Urothelium cell line (cell line): ENCODE measurements around the gene C2CD4B.

ENCODE experiments used
- DNase-seq: peaks from one replicate; pipeline ENCODE4 v3.0.0; 2011; ENCODE audit warnings: low spot score, mixed read lengths
- FAIRE-seq: peaks from 2 replicates; lab custom pipeline; 2011; peaks lifted over from hg19 to GRCh38; lab: Jason Lieb, UNC

Gene C2CD4B, protein sequence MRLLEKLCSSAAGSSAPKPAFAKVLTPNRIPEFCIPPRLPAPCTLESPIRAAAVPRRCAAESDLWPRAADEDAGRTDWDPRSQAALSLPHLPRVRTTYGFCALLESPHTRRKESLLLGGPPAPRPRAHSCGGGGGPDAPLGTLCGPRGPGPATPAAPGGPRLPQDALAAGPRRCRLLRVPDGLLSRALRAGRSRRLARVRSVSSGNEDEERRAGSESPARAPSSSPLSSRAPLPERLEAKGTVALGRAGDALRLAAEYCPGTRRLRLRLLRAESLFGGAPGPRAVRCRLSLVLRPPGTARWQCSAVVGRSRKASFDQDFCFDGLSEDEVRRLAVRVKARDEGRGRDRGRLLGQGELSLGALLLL

DNA sequence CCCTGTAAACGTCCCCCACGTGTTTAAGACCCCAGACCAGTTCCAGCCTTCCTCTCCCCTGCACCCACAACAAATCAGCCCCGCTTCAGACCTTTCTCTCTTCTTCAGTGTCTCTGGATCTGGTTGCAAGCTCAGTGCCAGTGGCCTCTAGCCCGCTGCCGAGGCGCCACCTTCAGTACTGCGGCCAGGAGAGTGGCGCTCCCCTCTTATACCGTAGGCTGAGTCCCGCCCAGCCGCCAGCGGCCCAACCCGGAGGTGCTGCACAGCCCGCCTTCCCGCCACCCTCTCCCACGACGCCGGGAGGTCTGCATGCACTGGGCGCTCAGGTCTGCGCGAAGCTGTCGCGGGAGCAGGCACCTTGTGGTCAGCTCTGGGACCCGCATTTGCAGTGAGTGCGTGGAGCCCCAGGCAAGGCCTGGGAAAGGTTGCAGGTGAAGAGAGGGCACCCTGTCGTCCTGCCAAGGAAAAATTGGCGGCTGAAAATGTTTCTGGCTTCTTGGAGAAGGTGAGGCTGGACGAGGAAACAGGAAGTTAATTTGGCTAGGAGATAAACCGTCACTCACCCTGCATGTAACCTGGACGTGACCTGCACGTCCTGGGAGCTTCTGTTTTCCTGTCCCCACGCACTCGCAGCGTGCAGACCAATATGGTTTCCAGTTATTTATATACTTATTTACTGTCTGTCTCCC lies at the start of gene C2CD4B:
C2CD4B (minus strand) TSS at position 182 of the 689 bp plus-strand sequence. CDS start 301 bp downstream, outside the sequence.
- no peak for DNase-seq
- FAIRE-seq, result no peak

DNA sequence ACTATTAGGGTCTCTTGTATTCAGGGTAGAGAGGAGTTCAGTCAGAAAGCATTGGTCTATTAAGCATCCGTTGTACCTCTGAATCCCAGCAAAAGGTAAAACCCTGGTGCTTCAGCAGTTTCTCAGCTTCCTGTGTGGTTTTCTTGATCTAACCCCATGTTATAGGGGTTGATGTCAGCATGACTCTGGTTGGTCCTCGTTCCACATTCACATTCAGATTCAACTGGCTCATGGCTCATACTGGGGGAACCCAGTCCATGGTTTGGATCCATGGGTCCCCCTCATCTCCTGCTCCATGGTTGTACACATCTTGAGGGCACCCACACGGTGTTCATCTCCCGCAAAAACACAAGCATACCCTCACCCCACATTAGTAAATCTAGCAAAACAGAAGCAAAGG lies 47.7 kb upstream of the C2CD4B start:
- FAIRE-seq (no peak), DNase-seq (no peak)

DNA sequence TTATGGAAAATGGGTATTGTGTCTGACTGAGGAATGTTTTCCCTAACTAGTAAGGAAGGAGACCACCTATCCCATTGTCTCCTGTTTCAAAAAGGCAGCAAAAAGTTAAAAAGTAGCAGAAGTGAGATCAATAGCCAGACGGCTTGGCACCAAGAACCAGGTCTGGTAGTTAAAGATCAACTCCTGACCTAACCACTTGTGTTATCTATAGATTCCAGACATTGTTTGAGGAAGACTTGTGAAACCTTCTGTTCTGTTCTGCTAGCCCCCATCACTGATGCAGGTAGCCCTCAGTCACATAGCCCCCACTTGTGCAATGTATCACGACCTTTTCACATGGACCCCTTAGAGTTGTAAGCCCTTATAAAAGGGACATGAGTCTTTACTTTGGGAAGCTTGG lies 46.3 kb upstream of the C2CD4B start:
- DNase-seq (no peak), FAIRE-seq (no peak)

DNA sequence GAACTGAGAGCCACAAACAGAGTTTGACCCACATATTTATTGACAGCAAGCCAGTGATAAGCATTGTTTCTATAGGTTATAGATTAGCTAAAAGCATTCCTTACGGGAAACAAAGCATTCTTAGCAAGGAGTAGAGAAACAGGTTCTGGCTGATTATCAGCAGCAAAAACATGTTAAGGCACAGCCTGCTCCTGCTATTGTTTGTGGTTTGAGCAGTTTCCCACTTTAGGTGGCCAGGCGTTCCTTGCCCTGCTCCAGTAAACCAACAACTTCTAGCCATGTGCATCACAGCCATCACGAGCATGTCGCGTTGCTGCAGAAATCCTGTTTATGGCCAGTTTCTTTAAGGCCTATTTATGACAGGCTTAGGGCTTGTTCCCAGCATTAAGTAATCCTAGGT lies 44.7 kb upstream of the C2CD4B start:
- no peak for DNase-seq
- no peak for FAIRE-seq

DNA sequence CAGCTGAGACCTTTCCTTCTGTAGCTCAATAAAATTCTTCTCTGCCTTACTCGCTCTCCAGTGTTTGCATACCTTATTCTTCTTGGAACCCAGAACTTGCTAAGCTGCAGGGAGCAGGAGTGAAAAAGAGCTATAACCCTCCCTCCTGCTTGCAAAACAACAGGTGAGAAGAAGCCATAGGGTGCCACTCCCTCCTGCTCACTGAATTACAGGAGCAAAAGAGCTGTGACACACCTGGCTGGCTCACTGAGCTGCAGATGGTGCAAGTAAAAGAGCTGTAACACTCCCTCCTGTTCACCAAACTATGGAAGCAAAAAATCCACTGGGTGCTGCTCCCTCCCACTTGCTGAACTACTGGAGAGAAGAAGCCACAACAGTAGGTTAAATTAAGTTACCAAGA lies 44.2 kb upstream of the C2CD4B start:
- DNase-seq, result no peak
- no peak for FAIRE-seq

DNA sequence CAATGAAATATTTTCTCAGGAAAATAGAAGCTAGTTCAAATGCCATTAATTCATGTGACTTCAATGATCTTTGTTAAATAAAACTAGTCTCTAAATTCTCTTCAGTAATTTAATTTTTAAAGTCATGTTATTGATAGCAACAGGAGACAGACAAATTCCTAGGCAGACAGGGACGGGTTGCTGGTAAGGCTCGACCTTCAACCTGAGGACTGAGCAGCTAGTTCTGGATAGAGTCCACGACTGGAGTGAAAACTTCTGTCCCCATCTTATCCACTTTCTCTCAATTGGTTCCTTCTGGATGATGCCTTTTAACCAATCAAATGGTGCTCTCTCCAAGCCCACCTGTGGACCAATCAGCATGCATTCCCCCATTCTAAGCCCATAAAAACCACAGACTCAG lies 43.8 kb upstream of the C2CD4B start:
- FAIRE-seq, result no peak
- no peak for DNase-seq

DNA sequence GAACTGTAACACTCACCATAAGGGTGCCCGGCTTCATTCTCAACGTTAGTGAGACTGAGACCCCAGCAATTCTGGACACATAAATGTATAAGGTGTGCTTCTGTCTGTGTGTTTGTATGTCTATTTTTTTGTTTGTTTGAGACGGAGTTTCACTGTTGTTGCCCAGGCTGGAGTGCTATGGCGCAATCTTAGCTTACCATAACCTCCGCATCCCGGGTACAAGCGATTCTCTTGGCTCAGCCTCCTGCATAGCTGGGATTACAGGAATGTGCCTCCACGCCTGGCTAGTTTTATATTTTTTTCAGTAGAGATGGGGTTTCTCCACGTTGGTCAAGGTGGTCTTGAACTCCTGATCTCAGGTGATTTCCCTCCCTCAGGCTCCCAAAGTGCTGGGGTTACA lies 43.3 kb upstream of the C2CD4B start:
- no peak for DNase-seq
- FAIRE-seq, result no peak

DNA sequence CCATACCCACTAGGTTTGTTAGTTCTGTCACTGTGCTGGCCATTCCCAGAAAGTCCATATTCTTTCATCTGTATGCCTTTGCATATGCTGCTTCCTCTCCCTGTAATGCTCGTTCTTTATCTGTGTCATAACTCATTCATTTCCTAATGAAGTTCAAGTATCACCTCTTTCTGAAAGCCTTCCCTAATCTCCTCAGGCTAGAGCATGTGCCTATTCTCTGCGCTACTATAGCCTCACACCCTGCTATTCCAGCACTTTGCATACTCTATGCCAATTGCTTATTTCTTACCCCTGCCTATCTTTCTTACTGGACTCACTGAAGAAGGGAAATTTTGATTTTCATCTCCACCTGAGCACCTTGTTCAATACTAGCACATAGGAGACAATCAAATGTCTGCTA lies 25.6 kb upstream of the C2CD4B start:
- DNase-seq (no peak), FAIRE-seq (peak; percentile 20)

DNA sequence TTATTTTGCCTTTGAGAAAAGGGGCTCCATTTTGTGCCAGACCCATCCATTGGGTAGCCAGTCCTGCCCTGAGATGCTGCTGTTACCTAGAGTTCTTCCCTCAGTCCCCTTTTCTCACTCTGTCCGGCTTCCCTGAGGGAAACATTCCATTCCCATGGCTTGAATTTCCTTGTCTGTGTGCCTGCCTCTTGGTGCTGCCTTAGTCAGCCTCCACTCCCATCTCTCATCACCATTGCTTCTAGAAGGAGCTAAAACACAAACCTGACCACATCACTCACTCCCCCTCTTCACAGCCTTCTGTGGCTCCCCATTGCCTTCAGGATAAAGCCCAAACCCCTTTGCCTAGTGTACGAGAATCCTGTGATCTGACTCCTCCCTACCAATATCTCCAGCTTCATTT lies 25.2 kb upstream of the C2CD4B start:
- DNase-seq (no peak), FAIRE-seq (no peak)

DNA sequence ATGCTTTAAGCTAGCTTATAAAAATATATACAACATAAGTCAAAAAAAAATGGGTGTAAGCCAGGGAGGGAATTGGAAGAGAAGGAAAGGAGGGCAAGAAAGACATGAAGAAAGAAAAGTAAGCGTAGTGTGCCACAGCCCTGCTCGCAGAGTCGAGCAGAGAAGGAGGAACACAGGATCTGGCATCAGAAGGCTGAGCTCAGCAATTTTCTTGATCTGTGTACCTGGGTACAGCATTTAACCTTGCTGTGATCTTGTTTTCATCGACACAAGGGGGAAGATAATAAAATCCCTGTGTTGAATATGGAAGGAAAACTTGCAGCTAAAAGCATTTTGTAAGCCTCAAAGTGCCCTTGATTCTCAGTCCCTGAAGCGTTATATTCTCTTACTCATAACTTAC lies 23.7 kb upstream of the C2CD4B start:
- no peak for DNase-seq
- no peak for FAIRE-seq

DNA sequence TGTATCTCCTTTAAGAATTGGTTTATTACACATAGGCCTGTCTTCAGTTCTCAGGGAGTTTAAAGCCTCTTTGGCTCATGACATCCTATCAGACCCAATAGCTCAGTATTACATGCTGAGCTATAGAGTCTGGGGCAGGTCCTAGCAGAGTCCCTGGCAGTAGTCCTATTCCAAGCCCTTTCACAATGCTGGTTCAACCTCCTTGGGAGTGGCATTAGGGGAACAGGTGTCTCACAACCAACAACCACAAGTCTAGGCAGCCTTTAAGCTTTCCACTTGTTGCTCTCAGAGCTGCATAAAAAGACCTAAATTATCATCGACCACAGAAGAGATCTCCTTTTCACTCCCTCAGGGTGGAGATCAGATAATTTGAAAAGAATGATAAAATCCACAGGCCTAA lies 22.8 kb upstream of the C2CD4B start:
- DNase-seq (no peak), FAIRE-seq (no peak)

DNA sequence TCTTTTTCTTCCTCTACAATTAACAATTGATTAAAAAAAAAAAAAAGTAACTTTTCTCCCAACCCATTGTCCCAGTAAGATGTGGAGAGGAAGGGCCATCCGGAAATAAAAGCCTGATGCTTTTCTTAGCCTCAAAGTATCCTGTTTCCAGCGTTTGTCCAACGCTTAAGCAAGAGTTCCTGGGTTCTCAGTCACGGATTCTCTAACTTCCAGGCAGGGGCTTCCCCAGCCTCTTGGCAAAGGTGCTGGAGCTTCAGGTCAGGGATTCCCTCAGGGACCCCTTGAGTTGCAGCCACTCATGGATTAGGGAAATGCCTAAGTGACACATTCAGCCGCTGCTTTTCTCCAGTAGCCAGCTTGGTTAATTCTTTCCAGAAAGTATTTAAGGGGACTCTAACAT lies 22.3 kb upstream of the C2CD4B start:
- no peak for DNase-seq
- FAIRE-seq, result no peak

DNA sequence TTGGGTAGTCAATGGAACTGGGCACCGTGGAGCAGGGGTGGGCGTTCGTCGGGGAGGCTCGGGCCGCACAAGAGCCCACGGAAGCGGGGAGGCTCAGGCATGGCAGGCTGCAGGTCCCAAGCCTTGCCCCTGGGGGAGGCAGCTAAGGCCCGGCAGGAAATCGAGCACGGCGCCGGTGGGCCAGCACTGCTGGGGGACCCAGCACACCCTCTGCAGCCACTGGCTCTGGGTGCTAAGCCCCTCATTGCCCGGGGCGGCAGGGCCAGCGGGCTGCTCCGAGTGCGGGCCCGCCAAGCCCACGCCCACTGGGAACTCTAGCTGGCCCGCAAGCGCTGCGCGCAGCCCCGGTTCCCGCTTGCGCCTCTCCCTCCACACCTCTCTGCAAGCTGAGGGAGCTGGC lies 21.5 kb upstream of the C2CD4B start:
- FAIRE-seq, result no peak
- DNase-seq, result no peak

DNA sequence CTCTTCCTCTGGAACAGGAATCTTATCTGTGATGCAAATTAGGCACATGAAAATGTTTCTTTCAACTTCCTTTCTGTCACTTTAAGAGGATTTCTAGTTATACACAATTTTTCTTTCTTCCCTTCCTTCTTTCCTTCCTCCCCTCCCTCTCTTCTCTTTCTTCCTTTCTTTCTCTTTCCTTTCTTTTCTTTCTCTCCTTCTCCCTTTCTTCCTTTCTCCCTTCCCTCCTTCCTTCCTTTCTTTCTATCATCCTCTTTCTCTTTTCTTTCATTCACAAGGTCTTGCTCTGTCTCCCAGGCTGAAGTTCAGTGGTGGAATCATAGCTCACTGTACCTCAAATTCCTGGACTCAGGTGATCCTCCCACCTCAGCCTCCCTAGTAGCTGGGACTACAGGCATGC lies 18.0 kb upstream of the C2CD4B start:
- DNase-seq (no peak), FAIRE-seq (no peak)

DNA sequence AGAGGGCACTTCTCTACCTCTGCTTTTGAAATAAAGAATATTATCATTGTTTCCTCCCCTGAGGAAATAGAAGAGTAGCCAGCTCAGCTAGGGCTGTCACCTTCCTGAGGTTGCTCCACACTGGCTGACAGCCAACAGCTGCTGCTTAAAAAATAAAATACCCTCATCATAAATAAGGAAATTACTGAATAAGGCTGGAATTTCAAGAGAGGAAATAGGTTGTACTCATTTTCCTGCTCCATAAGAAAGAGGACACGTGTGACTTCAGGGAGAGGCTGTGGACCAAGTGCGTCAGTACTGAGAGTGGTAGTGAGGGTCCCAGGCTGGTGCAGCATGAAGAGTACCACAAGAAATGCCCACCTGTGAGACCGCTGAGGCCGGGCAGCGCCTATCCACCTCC lies 8.1 kb upstream of the C2CD4B start:
- no peak for FAIRE-seq

DNA sequence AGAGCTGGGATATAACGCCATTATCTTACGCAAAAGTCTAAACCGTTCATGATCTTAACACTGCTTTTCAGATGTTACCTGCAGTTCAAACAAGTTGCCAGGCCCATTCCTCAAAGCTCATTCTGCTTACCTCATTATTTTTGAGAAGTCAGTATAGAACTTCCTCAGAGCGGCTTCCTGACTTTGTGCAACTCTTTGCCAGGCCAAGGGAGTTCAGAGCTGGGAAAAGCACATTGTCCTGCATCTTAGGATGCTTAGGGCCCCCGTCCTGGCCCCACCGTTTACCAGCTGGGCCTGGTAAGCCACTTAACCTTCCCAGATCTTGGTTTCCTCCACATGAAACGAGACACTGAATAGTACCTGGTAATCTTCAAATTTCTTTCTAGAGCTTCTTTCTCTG lies 6.8 kb upstream of the C2CD4B start:
- FAIRE-seq, result no peak
- no peak for DNase-seq

More for the DNA sequence above, 8.1 kb upstream of the C2CD4B start:
- no peak for DNase-seq

DNA sequence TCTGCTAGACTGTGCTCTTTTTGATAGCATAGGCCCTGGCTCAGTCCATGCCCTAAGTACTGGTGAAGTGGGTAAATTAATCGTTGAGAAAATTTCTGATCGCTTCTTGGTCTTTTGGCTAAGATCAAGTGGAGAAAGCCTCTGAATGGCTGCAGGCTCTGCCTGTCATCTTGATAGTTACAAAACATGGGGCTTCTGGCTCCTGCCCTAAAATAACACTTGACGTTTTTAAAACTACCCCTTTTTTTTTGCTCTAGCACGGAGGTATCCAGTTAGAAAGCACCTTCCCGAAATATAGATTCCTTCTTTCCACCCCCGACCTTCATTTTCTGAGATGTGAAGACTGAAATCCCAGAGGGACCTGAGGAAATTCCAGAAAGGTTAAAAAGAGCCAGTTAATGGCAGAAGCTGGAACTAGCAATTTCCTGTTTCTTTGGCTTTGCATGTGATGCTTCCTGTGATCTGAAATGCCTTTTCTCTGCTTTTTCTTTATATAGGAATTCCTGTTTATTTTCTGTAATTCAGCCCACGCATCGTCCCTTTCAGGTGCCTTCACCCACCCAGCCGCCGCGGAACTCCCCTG lies 799 bp upstream of the C2CD4B start:
- DNase-seq (no peak), FAIRE-seq (no peak)

DNA sequence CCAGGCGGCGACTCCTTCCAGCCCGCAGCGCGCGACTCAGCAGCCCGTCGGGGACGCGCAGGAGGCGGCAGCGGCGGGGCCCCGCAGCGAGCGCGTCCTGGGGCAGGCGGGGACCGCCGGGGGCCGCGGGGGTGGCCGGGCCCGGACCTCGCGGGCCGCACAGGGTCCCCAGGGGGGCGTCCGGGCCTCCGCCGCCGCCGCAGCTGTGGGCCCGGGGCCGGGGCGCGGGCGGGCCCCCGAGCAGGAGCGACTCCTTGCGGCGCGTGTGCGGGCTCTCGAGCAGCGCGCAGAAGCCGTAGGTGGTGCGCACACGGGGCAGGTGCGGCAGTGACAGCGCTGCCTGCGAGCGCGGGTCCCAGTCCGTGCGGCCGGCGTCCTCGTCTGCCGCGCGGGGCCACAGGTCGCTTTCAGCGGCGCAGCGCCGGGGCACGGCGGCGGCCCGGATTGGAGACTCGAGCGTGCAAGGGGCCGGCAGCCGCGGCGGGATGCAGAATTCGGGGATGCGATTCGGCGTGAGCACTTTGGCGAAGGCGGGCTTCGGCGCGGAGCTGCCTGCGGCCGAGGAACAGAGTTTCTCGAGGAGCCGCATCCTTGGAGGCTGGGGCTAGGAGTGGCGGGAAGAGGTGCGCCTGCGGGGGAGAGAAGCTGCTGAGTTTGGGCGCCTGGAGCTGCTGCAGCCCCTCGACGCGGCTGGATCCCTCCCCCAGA lies 535 bp downstream of the C2CD4B start:
- DNase-seq, result no peak
- no peak for FAIRE-seq

DNA sequence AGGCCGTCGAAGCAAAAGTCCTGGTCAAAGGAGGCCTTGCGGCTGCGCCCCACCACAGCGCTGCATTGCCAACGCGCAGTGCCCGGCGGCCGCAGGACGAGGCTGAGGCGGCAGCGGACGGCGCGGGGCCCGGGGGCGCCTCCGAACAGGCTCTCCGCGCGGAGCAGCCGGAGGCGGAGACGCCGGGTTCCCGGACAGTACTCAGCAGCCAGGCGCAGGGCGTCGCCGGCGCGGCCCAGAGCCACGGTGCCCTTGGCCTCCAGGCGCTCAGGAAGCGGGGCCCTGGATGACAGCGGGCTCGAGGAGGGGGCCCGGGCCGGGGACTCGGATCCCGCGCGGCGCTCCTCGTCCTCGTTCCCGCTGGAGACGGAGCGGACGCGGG lies 1.1 kb downstream of the C2CD4B start:
- no peak for FAIRE-seq

DNA sequence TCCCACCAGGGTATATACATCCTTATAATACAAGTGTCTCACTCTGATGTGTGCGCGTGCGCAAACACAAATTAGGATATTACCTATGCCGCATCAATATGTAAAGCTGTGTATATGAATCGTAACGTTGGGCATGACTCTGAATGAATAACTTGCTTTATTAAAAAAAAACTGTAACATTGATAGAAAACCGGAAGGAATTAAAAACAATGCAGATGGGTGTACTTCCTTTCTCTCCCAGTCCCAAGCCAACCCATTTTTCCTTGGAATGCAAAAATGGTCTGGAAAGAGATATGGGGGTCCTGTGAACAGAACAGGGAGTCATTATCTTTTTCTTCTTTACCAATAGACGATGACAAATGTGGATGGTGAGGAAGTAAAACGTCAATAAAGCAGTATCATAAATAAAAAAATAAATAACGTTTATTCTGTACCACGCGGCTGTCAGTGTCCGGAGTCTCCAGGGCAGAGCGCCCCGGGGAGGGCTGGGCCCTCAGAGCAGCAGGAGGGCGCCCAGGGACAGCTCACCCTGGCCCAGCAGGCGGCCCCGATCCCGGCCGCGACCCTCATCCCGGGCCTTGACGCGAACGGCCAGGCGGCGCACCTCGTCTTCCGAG lies 1.6 kb downstream of the C2CD4B start:
- DNase-seq (no peak), FAIRE-seq (no peak)

More for the DNA sequence above, 1.1 kb downstream of the C2CD4B start:
- DNase-seq, result no peak

DNA sequence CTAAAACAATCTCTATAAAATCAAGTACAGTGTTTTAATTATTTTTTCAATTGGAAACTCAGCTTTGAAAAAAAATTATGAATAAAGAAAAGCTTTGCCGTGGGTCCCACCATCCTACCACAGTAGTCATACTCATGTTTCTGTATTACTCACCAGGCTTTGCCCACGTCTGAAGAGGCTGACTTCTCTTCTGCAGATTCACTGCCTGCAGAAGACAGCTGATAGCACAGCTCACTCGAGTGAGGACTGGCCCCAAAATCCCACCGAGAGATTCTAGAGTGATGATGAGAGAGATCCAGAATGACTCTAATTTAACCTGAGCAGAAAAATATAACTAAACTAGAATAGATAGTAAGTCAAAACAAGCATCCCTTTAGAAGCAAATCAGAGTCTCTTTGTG lies 11.9 kb downstream of the C2CD4B start:
- no peak for DNase-seq
- no peak for FAIRE-seq
